Keratinocyte (primary cell): Measurements from ENCODE around the gene SPATS2L.

ENCODE experiments used
- EZH2 ChIP-seq: IDR thresholded peaks from one replicate; pipeline ENCODE4 v1.6.1; 2012; ENCODE audit warnings: inconsistent platforms, mild to moderate bottlenecking, low read length, moderate library complexity
- TF ChIP-seq, protein P1 (sequence below), 3 experiments: IDR thresholded peaks in 1 of 3; conservative IDR thresholded peaks in 1 of 3; optimal IDR thresholded peaks in 1 of 3; 2 replicates in 2 of 3; 3 replicates in 1 of 3; pipeline versions ENCODE3 to v1.5.1; 2011; ENCODE audit warnings: low read length in 3 of 3, mild to moderate bottlenecking in 3 of 3, moderate library complexity in 2 of 3, control low read depth in 1 of 3, inconsistent platforms in 1 of 3; ENCODE audit not compliant: insufficient read depth in 2 of 3; ENCODE audit errors: extremely low read depth in 1 of 3

DNA sequence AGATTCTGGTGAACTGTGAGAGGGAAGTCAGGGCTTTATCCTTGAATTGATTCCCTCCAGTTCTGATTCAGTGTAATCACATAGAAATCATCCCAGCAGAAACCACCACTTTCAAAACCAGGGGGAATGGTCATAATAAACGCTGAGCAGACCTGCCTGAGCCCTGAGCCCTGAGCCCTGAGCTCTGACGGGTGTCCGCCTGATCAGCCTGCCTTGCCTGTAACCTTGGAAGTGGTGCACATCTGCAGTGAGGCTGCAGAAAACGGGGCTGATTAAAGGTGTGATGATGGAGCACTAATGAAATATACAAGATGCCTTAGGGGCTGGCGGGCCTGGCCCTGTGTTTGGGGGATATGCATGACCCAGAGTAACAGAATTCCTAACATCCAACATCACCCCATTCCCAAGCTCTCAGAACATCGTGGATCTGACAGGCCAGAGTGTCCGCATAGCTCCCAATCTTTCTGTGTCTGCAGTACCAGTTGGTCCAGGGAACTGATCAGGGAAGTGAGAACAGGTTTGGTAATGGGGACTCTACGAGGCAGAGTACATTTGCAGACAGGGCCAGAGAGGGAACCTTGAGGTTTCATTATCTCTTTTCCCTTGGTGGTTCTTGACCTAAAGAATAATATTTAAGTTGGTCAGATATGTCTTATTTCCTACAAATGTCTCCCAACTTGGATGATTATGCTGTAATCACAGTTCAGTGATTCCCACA lies 165.6 kb downstream of the SPATS2L start:
- TF ChIP-seq, protein P1, sequence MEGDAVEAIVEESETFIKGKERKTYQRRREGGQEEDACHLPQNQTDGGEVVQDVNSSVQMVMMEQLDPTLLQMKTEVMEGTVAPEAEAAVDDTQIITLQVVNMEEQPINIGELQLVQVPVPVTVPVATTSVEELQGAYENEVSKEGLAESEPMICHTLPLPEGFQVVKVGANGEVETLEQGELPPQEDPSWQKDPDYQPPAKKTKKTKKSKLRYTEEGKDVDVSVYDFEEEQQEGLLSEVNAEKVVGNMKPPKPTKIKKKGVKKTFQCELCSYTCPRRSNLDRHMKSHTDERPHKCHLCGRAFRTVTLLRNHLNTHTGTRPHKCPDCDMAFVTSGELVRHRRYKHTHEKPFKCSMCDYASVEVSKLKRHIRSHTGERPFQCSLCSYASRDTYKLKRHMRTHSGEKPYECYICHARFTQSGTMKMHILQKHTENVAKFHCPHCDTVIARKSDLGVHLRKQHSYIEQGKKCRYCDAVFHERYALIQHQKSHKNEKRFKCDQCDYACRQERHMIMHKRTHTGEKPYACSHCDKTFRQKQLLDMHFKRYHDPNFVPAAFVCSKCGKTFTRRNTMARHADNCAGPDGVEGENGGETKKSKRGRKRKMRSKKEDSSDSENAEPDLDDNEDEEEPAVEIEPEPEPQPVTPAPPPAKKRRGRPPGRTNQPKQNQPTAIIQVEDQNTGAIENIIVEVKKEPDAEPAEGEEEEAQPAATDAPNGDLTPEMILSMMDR (optimal IDR thresholded peaks at IDR 0.05 in 1 of 3, IDR thresholded peaks at IDR 0.05 in 1 of 3, conservative IDR thresholded peaks at IDR 0.05 in 1 of 3; ENCODE audit: extremely low read depth in 1 of 3, insufficient read depth in 2 of 3, low read length in 3 of 3) = no peak
- no peak for TF ChIP-seq EZH2
